Measurements from ENCODE around the gene LDLRAD4.

GRCh38 chr18:13183359-13183758 is 35.2 kb upstream of the LDLRAD4 start:
- TF ChIP-seq CTCF (conservative IDR thresholded peaks at IDR 0.05; ENCODE audit: low read depth, low read length) (no peak), EZH2 (IDR thresholded peaks at IDR 0.05; ENCODE audit: borderline replicate concordance, low read depth, low read length, poor library complexity, severe bottlenecking) (no peak)

Measured in A673 (cell line).